ENCODE data around the gene PDE8A.
"Not testable (repeated sequence)": the region's sequence is repeated elsewhere in the genome, so short reads cannot be mapped to it uniquely, and the experiment has no call there.

GRCh38 chr15:85011724-85012123, 30.1 kb downstream of the PDE8A start:
- not testable (repeated sequence) for TF ChIP-seq CTCF (IDR thresholded peaks at IDR 0.05; ENCODE audit: poor library complexity); EZH2 (IDR thresholded peaks at IDR 0.05; ENCODE audit: borderline replicate concordance); EZH2phosphoT487 (IDR thresholded peaks at IDR 0.05; ENCODE audit: low read depth, severe bottlenecking, unreplicated experiment)
